Effector memory CD8-positive, alpha-beta T cell (primary cell): ENCODE data around the gene PTGDR.
A peak's percentile ranks its signal among the peaks of the same experiment; 100 is the strongest.

Source experiments
- ATAC-seq: fragments of 150-1000 bp; cut with Tn5 transposase; replicated peaks from 2 replicates; pipeline ENCODE4 v1.10.0; 2021; ENCODE audit warnings: mild to moderate bottlenecking, moderate library complexity
- DNase-seq, 3 experiments: peaks; one replicate each; pipeline ENCODE4 v3.0.0; 2021
- H3K27ac Mint-ChIP-seq, 2 donors: one replicate each; pipeline ENCODE4 v1.8.0; 2022; ENCODE audit warnings: mild to moderate bottlenecking in 2 of 2, mixed read lengths in 2 of 2, moderate library complexity in 2 of 2
- H3K27me3 Mint-ChIP-seq, 2 donors: one replicate each; pipeline ENCODE4 v1.8.0; 2022; ENCODE audit warnings: mixed read lengths in 2 of 2
- H3K36me3 Mint-ChIP-seq: one replicate; pipeline ENCODE4 v1.8.0; 2022; ENCODE audit warnings: mild to moderate bottlenecking, moderate library complexity, mixed read lengths; ENCODE audit not compliant: insufficient read depth
- H3K4me1 Mint-ChIP-seq, 2 donors: one replicate each; pipeline ENCODE4 v1.8.0; 2022; ENCODE audit warnings: low read depth in 2 of 2, mixed read lengths in 2 of 2
- H3K4me3 Mint-ChIP-seq, 2 donors: one replicate each; pipeline ENCODE4 v1.8.0; 2022; ENCODE audit warnings: mild to moderate bottlenecking in 2 of 2, mixed read lengths in 2 of 2, moderate library complexity in 2 of 2
- H3K9me3 Mint-ChIP-seq, 2 donors: one replicate each; pipeline ENCODE4 v1.8.0; 2022; ENCODE audit warnings: mixed read lengths in 2 of 2

PTGDR gene

GRCh38 chr14:52319919-52320318 lies 52.4 kb downstream of the PTGDR start:
- peak overlapping the region; percentile 57 to 99 for H3K27ac Mint-ChIP-seq
- H3K27me3 Mint-ChIP-seq: no peaks in the 10 kb centered on the region
- no peak for ATAC-seq
- H3K9me3 Mint-ChIP-seq: peaks cover 0 to 8% of the 10 kb centered on the region in 2 donors
- no peak for DNase-seq
- peaks cover 68 to 84% of the 10 kb centered on the region in 2 donors for H3K4me1 Mint-ChIP-seq
- peak overlapping the region; percentile 96 to 100 for H3K4me3 Mint-ChIP-seq
- H3K36me3 Mint-ChIP-seq: peaks cover 40% of the 10 kb centered on the region

- peak; percentile 91 for ATAC-seq
- Mint-ChIP-seq H3K4me1 (peaks cover 68 to 84% of the 10 kb centered on the region in 2 donors), H3K27ac (peak overlapping the region; percentile 87 to 92), H3K4me3 (peak overlapping the region; percentile 41 to 71), H3K36me3 (peaks cover 51% of the 10 kb centered on the region), H3K9me3 (peaks cover 0 to 8% of the 10 kb centered on the region in 2 donors), H3K27me3 (no peaks in the 10 kb centered on the region)
- peak in 1 of 3 experiments; percentile 28 for DNase-seq
These were observed 57.6 kb downstream of the PTGDR start for GRCh38 chr14:52325126-52325525.

- ATAC-seq (no peak), DNase-seq (no peak)
- Mint-ChIP-seq H3K27ac (peak overlapping the region; percentile 87 to 92), H3K9me3 (peaks cover 0 to 8% of the 10 kb centered on the region in 2 donors), H3K4me3 (peak overlapping the region; percentile 41 to 71), H3K4me1 (peaks cover 66 to 83% of the 10 kb centered on the region in 2 donors), H3K27me3 (no peaks in the 10 kb centered on the region), H3K36me3 (peaks cover 48% of the 10 kb centered on the region)
These were observed 58.1 kb downstream of the PTGDR start for GRCh38 chr14:52325630-52326029.
